ENCODE data around the gene ROMO1.

The ROMO1 gene

DNA sequence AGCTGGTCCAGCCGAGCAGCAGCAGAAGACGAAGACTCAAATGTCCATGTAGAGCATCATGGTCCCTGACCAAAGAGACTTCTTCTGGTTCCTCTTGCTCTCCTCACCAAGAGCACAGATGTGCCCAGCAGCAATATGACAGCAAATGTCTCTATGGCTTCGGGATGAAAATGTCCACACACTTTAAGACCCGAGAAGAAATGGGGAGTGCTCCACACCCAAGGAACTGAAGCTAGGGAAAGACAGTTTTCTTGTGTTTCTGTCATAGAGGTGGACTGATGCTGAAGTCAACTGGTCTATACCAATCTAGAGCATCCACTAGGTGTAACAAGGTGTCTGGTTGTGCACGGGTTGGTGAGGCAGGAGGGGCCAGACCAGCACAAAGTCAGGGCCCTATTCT, 30.0 kb upstream of the ROMO1 start:
- Histone ChIP-seq H3K4me3 (ENCODE audit: low read depth in 1 of 2, low read length in 1 of 2) (no peak overlapping the region), H3K36me3 (peaks cover 56% of the 10 kb centered on the region), H3K9me3 (no peaks in the 10 kb centered on the region), H3K4me1 (ENCODE audit: control insufficient read depth in 1 of 2, insufficient read depth in 1 of 2, low read depth in 1 of 2, low read length in 1 of 2) (peaks cover 5 to 8% of the 10 kb centered on the region in 2 experiments), H3K27ac (no peak overlapping the region), H3K27me3 (no peaks in the 10 kb centered on the region)
- TF ChIP-seq, protein P1, sequence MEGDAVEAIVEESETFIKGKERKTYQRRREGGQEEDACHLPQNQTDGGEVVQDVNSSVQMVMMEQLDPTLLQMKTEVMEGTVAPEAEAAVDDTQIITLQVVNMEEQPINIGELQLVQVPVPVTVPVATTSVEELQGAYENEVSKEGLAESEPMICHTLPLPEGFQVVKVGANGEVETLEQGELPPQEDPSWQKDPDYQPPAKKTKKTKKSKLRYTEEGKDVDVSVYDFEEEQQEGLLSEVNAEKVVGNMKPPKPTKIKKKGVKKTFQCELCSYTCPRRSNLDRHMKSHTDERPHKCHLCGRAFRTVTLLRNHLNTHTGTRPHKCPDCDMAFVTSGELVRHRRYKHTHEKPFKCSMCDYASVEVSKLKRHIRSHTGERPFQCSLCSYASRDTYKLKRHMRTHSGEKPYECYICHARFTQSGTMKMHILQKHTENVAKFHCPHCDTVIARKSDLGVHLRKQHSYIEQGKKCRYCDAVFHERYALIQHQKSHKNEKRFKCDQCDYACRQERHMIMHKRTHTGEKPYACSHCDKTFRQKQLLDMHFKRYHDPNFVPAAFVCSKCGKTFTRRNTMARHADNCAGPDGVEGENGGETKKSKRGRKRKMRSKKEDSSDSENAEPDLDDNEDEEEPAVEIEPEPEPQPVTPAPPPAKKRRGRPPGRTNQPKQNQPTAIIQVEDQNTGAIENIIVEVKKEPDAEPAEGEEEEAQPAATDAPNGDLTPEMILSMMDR (IDR thresholded peaks at IDR 0.05), result no peak

- H3K36me3 ChIP-seq, result peaks cover 60% of the 10 kb centered on the region
These were observed 29.5 kb upstream of the ROMO1 start for GRCh38 chr20:35669681-35670080.

DNA sequence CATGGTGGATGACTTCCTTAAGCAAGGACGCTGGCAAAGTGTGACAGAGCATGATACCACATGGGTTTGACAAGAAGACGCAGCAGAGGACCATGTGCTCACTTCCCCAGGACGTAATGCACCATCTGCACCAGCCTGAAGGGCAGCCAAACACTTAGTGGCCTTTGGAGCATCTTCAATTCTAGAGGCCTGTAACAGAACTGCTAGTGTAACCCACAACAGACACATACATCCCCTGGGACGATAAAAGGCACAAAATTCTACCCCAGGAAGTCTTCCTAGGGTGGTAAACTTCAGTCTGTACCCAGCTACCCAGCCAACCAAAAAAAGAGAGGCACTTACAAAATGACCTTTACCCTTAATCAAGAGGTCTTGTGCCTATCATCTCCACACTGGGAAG, 25.3 kb upstream of the ROMO1 start:
- no peaks in the 10 kb centered on the region for H3K27me3 ChIP-seq
- H3K4me1 ChIP-seq (ENCODE audit: control insufficient read depth in 1 of 2, insufficient read depth in 1 of 2, low read depth in 1 of 2, low read length in 1 of 2), result no peaks in the 10 kb centered on the region
- no peaks in the 10 kb centered on the region for H3K9me3 ChIP-seq
- H3K36me3 ChIP-seq, result peaks cover 58% of the 10 kb centered on the region
- TF ChIP-seq, protein P1 (IDR thresholded peaks at IDR 0.05), result no peak
- no peak overlapping the region for H3K4me3 ChIP-seq (ENCODE audit: low read depth in 1 of 2, low read length in 1 of 2)
- H3K27ac ChIP-seq, result no peak overlapping the region

More at GRCh38 chr20:35669681-35670080, 29.5 kb upstream of the ROMO1 start:
- H3K27ac ChIP-seq, result no peak overlapping the region
- peaks cover 3 to 7% of the 10 kb centered on the region in 2 experiments for H3K4me1 ChIP-seq (ENCODE audit: control insufficient read depth in 1 of 2, insufficient read depth in 1 of 2, low read depth in 1 of 2, low read length in 1 of 2)
- H3K4me3 ChIP-seq (ENCODE audit: low read depth in 1 of 2, low read length in 1 of 2), result no peak overlapping the region
- H3K9me3 ChIP-seq, result no peaks in the 10 kb centered on the region
- TF ChIP-seq, protein P1 (IDR thresholded peaks at IDR 0.05), result no peak
- H3K27me3 ChIP-seq, result no peaks in the 10 kb centered on the region

GRCh38 chr20:35674921-35675320, 24.3 kb upstream of the ROMO1 start:
- Histone ChIP-seq H3K4me1 (ENCODE audit: control insufficient read depth in 1 of 2, insufficient read depth in 1 of 2, low read depth in 1 of 2, low read length in 1 of 2) (peaks cover 0 to under 1% of the 10 kb centered on the region in 2 experiments), H3K9me3 (no peaks in the 10 kb centered on the region), H3K4me3 (ENCODE audit: low read depth in 1 of 2, low read length in 1 of 2) (no peak overlapping the region), H3K27ac (no peak overlapping the region), H3K27me3 (no peaks in the 10 kb centered on the region), H3K36me3 (peaks cover 48% of the 10 kb centered on the region)
- TF ChIP-seq, protein P1 (IDR thresholded peaks at IDR 0.05), result no peak

DNA sequence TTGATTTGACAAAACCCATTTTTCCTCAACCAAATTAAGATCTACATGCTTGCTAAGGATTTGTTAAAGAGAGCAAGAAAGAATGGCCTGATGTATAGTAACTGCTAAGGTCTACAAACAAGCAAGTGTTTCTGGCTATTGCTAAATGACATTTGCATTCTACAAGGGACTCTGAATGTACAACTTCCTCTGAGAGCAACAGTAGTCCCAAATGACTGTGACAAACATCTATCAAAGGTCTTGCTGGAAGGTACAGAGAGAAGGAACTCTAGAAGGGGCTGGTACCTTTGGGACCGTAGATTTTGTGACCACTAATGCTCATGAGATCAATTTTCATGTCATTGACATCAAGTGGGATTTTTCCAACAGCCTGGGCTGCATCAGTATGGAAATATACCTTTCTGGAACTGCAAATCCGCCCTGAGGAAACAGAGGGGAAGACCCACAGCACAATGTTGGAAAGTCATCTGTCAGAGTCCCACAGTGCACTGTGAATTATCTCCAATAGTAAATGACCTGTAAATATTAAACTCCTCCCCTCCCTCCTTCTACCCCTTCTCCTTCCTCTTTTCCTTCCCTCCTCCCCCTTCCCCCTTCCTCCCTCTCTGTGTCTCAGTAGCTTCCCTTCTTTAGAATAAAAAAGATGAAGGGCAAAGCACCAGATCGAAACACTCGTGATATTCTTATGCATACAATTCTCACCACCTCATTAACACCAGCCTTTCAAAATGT, 18.6 kb upstream of the ROMO1 start:
- TF ChIP-seq, protein P1 (IDR thresholded peaks at IDR 0.05), result no peak
- Histone ChIP-seq H3K4me1 (ENCODE audit: control insufficient read depth in 1 of 2, insufficient read depth in 1 of 2, low read depth in 1 of 2, low read length in 1 of 2) (peaks cover 11 to 12% of the 10 kb centered on the region in 2 experiments), H3K9me3 (no peaks in the 10 kb centered on the region), H3K27me3 (no peaks in the 10 kb centered on the region), H3K27ac (peak overlapping the region; percentile 75), H3K36me3 (peaks cover 3% of the 10 kb centered on the region), H3K4me3 (ENCODE audit: low read depth in 1 of 2, low read length in 1 of 2) (peak overlapping the region; percentile 6 to 15)

All from neutrophil (primary cell).